Left renal cortex interstitium (tissue), 4 donors: ENCODE measurements around the gene CRTC1. TPM values are rescaled to one million over a fixed set of nuclear protein-coding genes. Genes with fewer than 3 reads are reported as not detected.
"Not testable (repeated sequence)": the region's sequence is repeated elsewhere in the genome, so short reads cannot be mapped to it uniquely, and the experiment has no call there.

Experiments
- DNase-seq, 4 donors: peaks; one replicate each; pipeline ENCODE4 v3.0.0-alpha.2; 2013; ENCODE audit warnings: low read depth in 4 of 4, low spot score in 2 of 4, missing footprints in 1 of 4
- polyA plus RNA-seq, 4 donors: library from polyadenylated mRNA; unstranded; fragments of 120-200 nt; gene quantifications; one replicate each; pipeline ENCODE4 v1.2.1, GENCODE V29; 2013; ENCODE audit not compliant: insufficient read length in 4 of 4

CRTC1 gene
- polyA plus RNA-seq, 4 donors, result 12.2 to 32.4 (median 21.6) TPM

- no peak for DNase-seq
Measured at GRCh38 chr19:18723871-18724377, 40.4 kb downstream of the CRTC1 start.

GRCh38 chr19:18725841-18726770, 42.6 kb downstream of the CRTC1 start:
- no peak for DNase-seq

GRCh38 chr19:18726846-18727245, 43.4 kb downstream of the CRTC1 start:
- no peak for DNase-seq

DNA sequence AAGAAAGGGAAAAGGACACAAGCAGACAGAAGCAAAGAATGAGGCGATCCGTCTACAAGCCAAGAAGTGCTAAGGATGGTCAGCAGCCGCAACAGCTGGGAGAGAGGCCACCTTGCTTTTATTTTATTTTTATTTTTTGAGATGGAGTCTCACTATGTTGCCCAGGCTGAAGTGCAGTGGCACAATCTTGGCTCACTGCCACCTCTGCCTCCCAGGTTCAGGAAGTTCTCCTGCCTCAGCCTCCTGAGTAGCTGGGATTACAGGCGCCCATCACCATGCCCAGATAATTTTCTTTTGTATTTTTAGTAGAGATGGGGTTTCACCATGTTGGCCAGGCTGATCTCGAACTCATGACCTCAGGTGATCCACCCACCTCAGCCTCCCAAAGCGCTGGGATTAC, 44.1 kb downstream of the CRTC1 start:
- DNase-seq, result not testable (repeated sequence)

GRCh38 chr19:18729933-18730530, 46.6 kb downstream of the CRTC1 start:
- DNase-seq, result no peak

DNA sequence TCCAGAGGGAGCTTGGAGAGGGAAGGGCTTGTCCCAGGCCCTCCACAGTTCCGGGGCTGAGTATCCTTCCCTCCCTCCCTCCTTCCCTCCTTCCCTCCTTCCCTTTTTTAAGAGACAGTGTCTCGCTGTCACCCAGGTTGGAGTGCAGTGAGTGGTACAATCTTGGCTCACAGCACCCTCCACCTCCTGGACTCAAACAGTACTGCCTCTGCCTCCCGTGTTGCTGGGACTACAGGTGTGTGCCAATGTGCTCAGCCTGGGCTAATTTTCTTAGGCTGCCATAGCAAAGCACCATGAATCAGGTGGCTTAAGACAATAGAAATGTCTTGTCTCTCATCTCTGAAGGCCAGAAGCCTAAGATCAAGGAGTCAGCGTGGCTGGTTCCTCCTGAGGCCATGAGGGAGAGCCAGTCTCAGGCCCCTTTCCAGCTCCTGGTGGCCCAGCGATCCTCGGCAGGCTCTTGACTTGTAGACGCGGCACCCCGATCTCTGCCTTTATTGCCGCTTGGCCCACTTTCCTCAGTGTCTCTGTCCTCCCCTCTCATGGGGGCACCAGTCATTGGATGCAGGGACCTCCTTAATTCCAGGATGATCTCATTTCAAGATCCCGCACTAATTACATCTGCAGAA, 47.5 kb downstream of the CRTC1 start:
- no peak for DNase-seq

DNA sequence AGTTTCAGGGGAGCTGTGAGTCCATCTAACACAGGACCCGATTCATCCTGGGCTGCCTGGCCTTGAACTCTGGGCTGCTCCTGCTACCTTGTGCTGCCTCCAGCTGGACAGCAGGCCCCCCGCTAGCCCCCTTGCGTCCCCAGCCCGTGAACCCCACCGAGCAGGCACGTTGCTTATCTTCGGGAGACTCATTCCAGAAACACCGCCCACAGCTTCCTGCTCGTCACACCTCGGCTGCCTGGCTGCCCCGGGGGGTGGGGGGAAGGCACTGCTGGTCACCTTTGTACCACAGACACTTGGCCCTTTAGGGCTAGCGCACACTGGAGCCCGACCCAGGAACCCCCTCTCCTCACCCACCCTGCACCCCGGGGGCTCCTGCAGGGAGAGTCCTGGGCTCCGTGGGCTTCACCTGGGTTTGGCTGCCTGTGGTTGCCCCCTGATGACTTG, 48.1 kb downstream of the CRTC1 start:
- no peak for DNase-seq

DNA sequence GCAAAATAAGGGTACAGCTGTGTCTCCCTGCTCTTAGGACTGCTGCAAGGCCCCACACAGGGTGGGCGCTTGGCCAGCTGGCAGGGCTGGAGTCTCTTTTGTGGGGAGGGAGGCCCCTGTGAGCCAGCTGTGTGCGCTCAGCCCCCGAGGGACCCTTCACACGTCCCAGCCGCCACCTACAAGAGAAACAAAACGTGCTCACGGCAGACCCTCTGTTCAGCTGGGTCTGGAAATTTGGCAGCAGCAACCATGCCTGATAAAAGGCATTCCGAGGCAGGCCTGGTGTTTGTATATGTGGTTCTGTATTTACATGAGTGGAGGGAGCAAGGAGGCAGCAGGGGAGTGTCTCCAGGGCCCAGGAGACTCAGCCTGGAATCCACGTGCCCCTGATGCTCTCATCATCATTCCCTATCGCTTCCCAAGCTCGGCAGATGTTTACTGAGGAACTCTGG, 49.7 kb downstream of the CRTC1 start:
- no peak for DNase-seq

- DNase-seq, result not testable (repeated sequence)
Measured at GRCh38 chr19:18733762-18734332, 50.4 kb downstream of the CRTC1 start.

- no peak for DNase-seq
Measured at GRCh38 chr19:18735324-18735723, 51.8 kb downstream of the CRTC1 start.

DNA sequence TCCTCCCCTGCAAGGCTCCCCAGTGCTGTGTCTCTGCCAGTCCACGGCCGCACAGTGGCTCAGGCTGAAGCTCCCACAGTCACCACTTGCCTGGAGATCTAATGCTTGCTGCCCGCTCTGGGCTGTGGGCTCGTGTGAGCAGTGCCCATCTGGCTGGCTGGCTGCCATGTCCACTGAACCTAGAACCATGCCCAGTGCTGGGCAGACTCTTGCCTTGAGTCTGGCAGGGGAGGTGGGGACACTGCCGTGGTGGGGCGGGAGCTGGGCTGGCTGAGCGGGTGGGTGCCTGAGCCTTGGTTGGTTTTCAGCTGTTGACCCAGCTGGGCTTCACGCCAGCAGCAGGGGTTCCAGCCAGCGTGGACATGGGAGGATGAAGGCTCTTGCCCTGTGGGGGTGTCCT, 52.3 kb downstream of the CRTC1 start:
- DNase-seq, result no peak

DNA sequence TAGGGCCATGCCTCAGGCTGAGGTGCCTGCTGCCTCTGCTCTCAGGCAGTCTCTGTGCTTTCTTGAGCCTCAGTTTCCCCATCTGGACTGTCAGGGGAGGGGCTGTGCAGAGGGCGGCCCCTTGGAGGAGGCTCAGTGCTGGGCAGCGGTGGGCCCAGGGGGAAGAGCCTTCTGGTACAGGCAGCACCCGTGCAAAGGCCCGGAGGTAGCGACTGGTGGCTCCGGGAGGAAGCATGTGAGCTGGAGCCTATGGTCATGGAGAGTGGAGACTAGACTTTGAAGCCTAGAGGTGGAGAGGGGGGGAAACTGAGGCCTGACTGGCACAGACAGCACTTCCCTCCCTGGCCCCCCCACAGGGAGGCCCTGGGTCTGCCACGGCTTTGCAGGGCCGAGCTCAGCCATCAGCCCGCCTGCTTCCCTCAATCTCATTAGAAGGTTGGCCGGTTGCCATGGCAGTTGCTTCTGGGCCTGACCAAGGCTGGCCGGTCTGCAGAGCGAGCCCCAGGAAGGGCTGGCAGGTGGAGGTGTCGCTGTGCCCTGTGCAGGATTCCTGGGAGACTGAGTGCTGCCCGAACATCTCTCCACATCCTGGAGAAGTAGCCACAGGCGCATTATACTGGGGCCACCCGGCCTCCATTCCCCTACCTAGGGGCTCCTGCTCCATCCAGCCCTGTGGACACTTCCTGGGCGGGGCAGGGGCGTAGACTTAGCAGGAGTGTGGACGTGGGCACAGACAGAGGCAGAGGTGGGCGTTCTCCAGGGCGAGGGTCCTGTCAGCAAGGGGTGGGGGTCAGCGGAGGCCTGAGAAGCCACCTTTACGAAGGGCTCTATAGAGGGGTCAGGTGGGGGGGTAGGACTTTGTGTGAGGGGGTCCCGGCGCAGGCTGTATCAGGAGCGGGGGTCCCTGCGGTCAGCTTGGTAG, 53.2 kb downstream of the CRTC1 start:
- DNase-seq, result no peak

DNA sequence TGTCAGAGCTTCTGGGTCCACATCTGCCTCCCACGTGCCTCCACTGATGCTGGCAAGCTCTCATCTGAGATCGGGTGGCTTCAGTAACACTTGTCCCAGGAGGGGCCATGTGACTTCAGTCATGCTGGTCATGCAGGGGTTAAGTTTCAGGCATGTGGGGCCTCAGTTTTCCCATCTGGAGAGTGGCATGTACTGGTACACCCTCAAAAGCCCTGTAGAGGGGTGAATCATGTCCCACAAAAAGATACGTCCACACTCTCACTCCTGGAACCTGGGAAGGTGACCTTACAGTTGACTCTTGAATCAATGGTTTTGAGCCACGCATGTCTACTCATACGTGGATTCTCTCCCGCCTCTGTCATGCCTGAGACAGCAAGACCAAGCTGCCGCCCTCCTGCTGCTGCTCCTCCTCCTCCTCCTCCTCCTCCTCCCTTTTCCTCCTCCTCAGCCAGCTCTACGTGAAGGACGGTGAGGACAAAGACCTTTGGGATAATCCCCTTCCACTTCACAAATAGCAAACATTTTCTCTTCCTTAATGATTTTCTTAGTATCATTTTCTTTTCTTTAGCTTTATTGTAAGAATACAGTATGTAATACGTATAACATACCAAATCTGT, 54.0 kb downstream of the CRTC1 start:
- no peak for DNase-seq

DNA sequence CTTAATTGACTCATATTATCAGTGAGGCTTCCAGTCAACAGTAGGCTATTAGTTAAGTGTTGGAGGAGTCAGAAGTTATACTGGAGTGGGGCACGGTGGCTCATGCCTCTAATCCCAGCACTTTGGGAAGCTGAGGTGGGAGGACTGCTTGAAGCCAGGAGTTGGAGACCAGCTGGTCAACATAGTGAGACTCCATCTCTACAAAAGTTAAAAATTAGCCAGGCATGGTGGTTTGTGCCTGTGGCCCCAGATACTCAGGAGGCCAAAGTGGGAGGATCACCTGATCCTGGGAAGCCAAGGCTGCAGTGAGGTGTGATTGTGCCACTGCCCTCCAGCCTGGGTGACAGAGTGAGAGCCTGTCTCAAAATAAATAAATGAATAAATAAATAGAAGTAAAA, 54.5 kb downstream of the CRTC1 start:
- DNase-seq, result no peak

DNA sequence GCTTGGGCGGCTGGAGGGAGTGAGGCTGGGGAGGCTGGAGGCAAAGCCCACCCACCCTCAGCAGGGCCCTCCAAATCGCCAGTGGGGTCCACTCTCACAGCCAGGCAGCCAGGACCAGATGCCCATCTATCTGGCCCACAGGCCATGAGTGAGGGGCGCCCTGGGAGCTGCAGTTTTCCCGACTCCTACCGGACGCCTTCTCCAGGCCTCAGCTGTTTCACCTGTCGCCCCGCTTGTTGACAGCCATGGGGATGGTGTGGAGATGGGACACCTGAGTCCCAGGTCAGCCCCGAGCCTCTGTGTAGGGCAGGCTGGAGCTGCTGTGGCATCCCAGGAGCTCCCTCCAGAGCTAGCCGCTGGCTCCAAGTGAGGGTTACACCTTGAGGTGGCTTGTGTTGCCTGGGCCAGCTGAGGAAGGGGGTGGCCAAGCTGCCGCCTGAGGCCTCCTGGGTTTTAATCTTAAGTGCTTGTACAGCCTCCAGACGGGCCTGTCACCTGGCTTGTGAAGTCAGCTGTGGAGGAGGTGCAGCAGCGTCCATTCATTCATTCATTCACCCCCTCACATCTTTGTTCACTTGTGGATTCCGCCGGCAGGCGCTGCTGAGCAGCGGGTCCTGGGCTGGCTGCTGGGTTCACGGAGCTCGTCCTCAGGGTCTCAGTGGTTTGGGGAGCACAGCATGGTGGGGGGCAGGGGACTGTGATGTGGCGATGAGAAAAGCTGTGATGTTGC, 55.6 kb downstream of the CRTC1 start:
- DNase-seq, result no peak

DNA sequence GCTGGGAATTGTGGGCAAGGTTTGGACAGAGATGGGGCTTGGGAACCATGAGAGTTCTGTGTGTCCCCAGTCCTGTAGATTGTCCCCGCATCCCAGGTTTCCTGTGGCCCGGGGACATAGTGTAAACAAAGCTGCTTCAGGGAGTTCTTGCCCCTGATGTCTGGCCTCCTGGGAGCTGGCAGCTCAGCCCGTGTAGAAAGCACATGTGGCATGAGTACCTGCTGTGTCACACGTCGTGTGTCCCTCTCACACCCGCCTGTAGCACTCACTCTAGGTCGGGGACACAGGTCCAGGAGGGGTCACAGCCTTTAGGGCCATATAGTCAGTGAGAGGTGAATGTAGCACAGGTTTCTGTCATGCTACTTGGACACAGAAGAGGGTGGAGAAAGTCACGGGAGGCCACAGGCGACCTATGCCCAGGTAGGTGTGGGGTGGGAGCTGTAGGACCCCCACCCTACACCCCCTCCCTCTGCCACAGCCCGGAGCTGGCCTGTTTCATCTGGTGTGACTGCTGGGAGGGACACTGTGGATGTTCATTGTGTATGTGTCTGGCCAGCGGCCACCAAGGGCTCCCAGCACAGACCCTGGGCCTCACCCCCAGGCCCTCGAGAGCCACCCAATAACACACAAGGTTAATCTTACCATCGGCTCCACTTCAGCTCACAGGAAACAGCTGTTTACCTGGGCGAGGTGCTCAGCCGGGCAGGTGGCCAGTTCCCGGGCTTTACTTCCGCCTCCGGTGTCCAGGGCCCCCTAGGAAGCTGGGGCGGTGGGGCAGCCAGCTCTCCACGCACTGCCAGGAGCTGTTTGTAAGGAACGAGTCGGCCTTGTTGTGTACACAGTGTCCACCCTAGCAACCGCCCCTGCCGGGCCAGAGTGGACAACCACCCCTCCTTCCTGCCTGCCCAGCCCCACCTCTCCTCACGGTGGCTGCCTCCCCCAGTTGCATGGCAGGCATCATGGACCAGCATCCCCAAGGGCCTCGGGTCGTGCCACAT, 57.9 kb downstream of the CRTC1 start:
- no peak for DNase-seq

DNA sequence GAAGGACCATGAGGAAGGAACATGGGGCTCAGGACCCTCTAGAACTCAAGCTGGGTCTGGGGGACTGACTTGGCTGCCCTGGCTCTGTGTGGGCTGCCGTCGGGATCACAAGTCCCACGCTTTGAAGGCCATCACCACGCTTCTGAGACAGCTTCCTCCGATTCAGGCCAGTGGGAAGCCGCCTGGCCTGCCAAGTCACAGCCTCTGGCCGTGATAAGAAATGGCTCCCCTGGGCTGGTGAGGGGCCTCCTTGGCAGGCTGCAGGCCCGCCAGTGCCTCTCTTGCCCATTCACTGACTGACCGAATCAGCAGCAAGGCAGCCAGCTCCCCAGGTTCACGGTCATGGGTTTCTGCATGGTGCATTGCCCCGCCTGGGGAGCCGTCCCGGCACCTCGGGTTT, 58.8 kb downstream of the CRTC1 start:
- no peak for DNase-seq
